Stimulated activated CD4-positive, alpha-beta T cell treated with anti-CD3 and anti-CD28 coated beads, Interleukin-12 subunit alpha, Interleukin-12 subunit beta, amount 100 ng/mL, for 48 hours (primary cell): ENCODE measurements around the gene NAALADL1.
"Not testable (repeated sequence)": the region's sequence is repeated elsewhere in the genome, so short reads cannot be mapped to it uniquely, and the experiment has no call there.

Experiments used
- DNase-seq, 3 donors: peaks; one replicate each; pipeline ENCODE4 v3.0.0-alpha.2; 2020; ENCODE audit warnings: low read depth in 2 of 3, low spot score in 1 of 3

NAALADL1 gene

DNA sequence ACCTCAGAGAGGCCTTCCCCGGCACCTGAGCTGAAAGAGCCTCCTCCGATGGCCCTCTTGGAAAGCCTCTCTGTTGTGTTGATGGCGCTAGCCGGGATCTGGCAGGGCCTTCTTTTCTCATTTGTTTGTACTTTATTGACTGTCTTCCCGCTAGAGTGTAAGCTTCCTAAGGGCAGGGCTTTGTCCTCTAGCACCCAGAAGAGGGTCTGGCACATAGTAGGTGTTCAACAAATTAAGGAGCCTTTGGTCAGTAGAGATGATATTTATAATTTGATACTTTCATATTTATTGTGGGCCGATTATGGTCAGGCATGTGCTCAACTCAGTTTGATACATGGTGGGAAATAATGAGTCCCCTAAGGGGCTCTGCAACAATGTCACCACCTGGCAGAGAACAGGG is 40.4 kb downstream of the NAALADL1 start:
- DNase-seq = no peak

- DNase-seq = no peak
Measured at GRCh38 chr11:65016705-65017104, 41.6 kb downstream of the NAALADL1 start.

- peak in 1 of 3 donors; percentile 20 for DNase-seq
Measured at GRCh38 chr11:65014726-65015227, 43.6 kb downstream of the NAALADL1 start.

- peak; percentile 70 to 84 (median 76) for DNase-seq
Measured at GRCh38 chr11:65013888-65014725, 44.2 kb downstream of the NAALADL1 start, which contains the start of gene ARL2. Gene ARL2 (plus strand): TSS chr11:65014160. CDS start chr11:65014208, 48 bp downstream.

- peak; percentile 85 to 90 (median 88) for DNase-seq
Measured at GRCh38 chr11:65013130-65013887, 45.0 kb downstream of the NAALADL1 start.

DNA sequence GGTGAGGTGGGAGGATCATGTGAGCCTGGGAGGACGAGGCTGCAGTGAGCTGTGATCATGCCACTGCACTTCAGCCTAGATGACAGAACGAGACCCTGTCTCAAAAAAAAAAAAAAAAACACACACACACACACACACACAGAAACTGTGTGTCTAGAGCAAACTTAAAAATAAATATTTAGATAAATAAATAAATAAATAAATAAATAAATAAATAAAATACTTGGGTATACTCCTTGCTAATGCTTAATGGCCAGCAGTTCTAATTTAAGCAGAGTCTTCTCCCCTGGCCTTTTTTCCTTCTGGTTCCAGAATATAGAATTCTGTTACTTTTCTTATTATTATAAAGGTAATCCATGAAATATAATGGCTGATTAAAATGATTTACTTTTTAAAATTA is 49.5 kb downstream of the NAALADL1 start:
- no peak for DNase-seq

DNA sequence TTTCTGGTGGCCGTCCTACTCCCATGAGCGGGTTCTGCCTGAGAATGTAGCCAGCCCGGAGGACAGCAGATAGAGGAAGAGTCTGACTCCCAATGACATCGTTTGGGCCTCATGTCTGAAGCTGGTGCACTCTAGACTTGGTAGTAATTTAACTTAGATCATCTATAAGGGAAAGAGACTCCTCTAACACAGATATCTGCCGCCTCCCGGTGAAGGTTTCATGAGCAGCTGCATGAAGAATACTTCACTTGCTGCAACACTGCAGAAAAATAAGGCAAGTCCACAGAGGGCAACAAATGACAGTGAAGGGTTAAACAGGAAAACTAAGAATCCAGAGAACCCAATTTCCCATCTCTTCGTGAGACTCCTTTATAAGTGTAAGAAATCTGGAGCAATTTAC is 50.3 kb downstream of the NAALADL1 start:
- no peak for DNase-seq

DNA sequence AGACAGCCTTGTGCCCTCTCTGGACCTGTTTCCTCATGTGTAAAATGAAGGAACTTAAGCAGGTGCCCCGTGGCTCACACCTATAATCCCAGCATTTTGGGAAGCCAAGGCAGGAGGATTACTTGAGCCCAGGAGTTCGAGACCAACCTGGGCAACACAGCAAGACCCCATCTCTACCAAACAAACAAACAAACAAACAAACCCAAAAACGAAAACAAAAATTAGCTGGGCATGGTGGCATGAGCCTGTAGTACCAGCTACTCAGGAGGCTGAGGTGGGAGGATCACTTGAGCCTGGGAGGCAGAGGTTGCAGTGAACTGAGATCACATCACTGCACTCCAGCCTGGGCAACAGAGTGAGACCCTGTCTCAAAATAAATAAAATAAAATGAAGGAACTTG is 54.4 kb downstream of the NAALADL1 start:
- DNase-seq = not testable (repeated sequence)

DNA sequence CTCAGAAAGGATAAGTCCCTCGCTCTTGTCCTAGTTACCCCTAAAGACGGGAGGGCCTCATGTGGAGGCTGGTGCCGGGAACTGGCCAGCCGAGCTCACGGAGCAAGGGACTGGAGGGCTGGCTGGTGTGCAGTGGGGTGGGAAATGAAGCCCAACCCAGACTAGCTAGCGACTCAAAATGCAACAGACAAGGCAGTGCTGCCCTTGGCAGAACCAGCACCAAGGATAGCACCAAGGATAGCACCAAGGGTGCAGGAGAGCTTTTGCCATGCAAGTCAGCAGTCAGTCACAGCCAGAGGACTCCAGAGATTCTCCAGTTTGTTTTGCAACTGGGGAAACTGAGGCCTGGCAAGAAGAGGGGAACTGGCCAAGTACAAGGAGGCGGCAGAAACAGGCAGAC is 55.1 kb downstream of the NAALADL1 start:
- no peak for DNase-seq

GRCh38 chr11:65002706-65003105 is 55.6 kb downstream of the NAALADL1 start:
- DNase-seq = no peak

- no peak for DNase-seq
Measured at GRCh38 chr11:64999478-64999877, 58.9 kb downstream of the NAALADL1 start.

DNA sequence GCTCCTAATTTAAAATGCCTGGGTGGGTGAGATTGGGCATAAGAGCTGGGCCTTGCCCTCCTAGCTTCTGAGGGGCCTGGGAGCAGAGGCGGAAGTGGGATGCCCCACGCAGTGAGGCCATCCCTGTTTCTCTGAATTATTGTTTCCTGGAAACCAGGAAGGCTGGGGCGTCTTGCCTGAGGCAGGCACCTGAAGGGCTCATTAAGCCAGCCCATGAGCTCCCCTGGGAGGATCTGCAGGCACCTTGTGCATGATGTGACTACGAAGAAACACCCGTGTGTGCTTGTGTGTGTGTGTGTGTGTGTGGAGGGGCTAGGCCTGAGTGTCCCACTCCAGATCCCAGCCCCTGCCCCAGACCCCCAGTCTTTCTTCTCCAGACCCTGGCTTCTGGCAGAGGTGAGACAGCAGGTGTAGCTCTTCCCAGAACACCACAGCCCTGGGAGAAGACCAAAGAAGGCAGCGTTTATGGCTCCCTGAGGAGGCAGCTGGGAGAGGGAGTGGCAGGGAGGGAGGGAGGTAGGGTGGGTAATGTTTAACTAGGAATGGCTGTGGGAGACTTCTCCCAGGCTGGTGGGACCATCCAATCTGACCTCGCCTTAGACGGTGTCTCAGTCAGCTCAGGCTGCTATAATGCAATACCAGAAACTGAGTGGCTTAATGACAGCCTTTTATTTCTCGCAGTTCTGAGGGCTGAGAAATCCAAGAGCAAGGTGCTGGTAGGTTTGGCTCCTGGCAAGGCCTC is 59.5 kb downstream of the NAALADL1 start:
- no peak for DNase-seq

DNA sequence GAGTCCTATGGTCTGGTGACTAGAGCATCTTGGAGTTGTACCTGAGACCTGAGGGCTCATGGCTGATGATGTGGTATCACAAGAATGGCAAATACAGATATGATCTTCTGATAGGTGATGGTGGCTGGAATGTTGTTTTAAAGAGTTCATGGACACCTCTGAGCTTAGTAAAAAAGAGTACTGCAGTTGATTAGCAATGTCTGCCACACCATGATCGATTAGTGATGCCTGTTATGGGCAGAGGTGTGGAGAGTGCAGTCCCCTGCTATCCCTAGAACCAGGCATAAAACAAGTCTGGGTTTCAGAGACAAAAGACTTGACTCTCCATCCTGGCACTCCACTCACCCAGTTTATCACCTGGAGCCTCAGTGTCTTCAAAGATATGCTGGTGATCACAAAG is 60.2 kb downstream of the NAALADL1 start:
- peak in 1 of 3 donors; percentile 30 for DNase-seq

DNA sequence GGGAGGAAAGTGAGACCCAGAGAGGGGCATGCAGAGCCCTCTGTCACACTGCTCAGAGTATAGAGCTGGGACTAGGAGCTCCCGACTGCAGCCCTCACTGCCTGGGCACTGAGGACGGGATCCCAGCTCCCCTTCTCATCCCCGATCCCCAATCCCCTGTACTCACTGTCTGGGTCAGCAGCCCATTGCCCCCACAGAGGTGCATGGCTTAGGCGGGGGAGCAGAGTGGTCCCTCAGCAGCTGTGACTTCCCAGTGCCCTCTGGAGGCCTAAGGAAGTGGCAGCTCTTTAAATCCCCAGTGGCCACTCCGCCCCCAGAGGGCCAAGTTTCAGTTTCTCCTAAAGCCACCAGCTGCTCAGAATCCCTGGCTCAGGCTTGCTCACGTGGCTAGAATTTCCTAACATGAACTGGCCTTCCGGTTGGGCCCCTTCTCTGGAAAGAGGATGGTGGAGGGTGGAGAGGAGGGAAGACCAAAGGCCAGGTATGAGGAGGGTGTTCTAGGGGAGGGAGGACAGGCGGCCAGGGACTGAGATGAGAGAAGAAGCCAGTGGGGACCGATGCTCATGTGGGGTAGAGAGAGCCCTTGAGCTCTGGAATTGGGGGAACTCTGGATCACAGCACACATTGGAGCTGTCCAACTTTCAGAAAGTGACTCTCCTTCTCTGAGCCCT is 61.5 kb downstream of the NAALADL1 start, which contains the start of gene BATF2:
Gene BATF2, minus strand, starts transcription at position 262 of the 671 bp plus-strand sequence. Its CDS starts 57 bp downstream, at position 205.
- DNase-seq = no peak

DNA sequence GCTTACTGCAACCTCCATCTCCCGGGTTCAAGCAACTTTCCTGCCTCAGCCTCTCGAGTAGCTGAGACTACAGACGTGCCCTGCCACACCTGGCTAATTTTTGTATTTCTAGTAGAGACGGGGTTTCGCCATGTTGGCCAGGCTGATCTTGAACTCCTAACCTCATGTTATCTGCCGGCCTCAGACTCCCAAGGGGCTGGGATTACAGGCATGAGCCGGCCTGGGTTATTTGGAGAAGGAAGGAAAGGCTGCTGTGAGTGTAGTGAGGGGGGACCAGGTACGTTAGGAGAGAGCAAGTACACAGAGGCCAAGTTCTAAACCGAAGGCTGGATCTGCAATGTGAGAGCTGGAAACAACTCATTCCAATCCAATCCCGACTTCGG is 62.0 kb downstream of the NAALADL1 start:
- DNase-seq = no peak
